ENCODE measurements around the gene ERC2. TPM values are rescaled to one million over a fixed set of nuclear protein-coding genes. Genes with fewer than 3 reads are reported as not detected.

ERC2 gene
- total RNA-seq, 2 donors from 2014 or later: 0.21 to 0.30 TPM

GRCh38 chr3:56369914-56370313, 98.4 kb downstream of the ERC2 start:
- H3K27me3 ChIP-seq: no peaks in the 10 kb centered on the region
- intact Hi-C loops (cut with DNase I): no loop called here
- H3K9ac ChIP-seq (ENCODE audit: low read depth in 2 of 2, low read length in 2 of 2): no peak overlapping the region
- no peak overlapping the region for H3K27ac ChIP-seq
- no peak for TF ChIP-seq CTCF (IDR thresholded peaks at IDR 0.05)
- H3K4me1 ChIP-seq: no peaks in the 10 kb centered on the region
- no peaks in the 10 kb centered on the region for H3K36me3 ChIP-seq
- no peak overlapping the region for H3K4me3 ChIP-seq
- H3K9me3 ChIP-seq: no peaks in the 10 kb centered on the region
- no peak for DNase-seq

- H3K4me3 ChIP-seq: no peak overlapping the region
- intact Hi-C loops (cut with DNase I): no loop called here
These were observed 99.4 kb downstream of the ERC2 start for GRCh38 chr3:56368846-56369245.

DNA sequence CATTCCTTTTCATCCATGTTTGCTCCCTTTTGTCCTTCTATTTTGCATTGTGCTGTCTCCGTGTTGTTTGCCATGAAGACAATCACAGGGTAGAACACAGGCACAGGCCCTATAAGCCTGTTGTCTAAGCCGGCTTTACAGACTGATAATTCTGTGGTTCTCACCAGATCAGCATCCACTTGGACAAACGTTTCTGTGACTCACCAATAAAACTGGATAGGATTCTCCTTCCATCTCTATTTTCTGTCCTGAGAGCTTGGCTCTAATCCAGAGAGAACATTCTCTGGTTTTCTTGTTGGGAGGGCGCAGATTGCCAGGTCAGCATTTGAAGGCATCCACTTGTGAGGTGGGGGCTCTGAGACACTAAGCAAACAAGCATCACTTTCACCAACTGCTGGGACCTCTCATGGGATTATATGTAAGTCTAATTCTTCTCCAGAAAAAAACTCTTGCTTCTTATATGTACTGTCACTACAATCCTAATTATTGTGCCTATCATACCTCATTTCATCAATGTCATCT, 101.6 kb downstream of the ERC2 start:
- H3K9me3 ChIP-seq: no peaks in the 10 kb centered on the region
- intact Hi-C loops (cut with DNase I): no loop called here
- H3K4me1 ChIP-seq: no peaks in the 10 kb centered on the region
- no peak for DNase-seq
- no peak overlapping the region for H3K27ac ChIP-seq
- no peak overlapping the region for H3K4me3 ChIP-seq
- H3K27me3 ChIP-seq: no peaks in the 10 kb centered on the region
- H3K36me3 ChIP-seq: no peaks in the 10 kb centered on the region
- TF ChIP-seq CTCF (IDR thresholded peaks at IDR 0.05): no peak
- no peak overlapping the region for H3K9ac ChIP-seq (ENCODE audit: low read depth in 2 of 2, low read length in 2 of 2)

More at GRCh38 chr3:56368846-56369245, 99.4 kb downstream of the ERC2 start:
- no peak overlapping the region for H3K27ac ChIP-seq
- no peaks in the 10 kb centered on the region for H3K27me3 ChIP-seq
- no peaks in the 10 kb centered on the region for H3K9me3 ChIP-seq
- DNase-seq: no peak
- TF ChIP-seq CTCF (IDR thresholded peaks at IDR 0.05): no peak
- no peaks in the 10 kb centered on the region for H3K4me1 ChIP-seq
- no peak overlapping the region for H3K9ac ChIP-seq (ENCODE audit: low read depth in 2 of 2, low read length in 2 of 2)
- no peaks in the 10 kb centered on the region for H3K36me3 ChIP-seq

- no peaks in the 10 kb centered on the region for H3K4me1 ChIP-seq
- intact Hi-C loops (cut with DNase I): no loop called here
- H3K9me3 ChIP-seq: no peaks in the 10 kb centered on the region
- no peaks in the 10 kb centered on the region for H3K27me3 ChIP-seq
- no peaks in the 10 kb centered on the region for H3K36me3 ChIP-seq
- no peak for TF ChIP-seq CTCF (IDR thresholded peaks at IDR 0.05)
- no peak overlapping the region for H3K4me3 ChIP-seq
- no peak overlapping the region for H3K9ac ChIP-seq (ENCODE audit: low read depth in 2 of 2, low read length in 2 of 2)
- H3K27ac ChIP-seq: no peak overlapping the region
- DNase-seq: no peak
These were observed 102.2 kb downstream of the ERC2 start for GRCh38 chr3:56365905-56366640.

- intact Hi-C loops (cut with DNase I): no loop called here
- no peak for TF ChIP-seq CTCF (IDR thresholded peaks at IDR 0.05)
- Histone ChIP-seq H3K4me3 (no peak overlapping the region), H3K9ac (ENCODE audit: low read depth in 2 of 2, low read length in 2 of 2) (no peak overlapping the region), H3K27ac (no peak overlapping the region), H3K27me3 (no peaks in the 10 kb centered on the region), H3K36me3 (no peaks in the 10 kb centered on the region), H3K4me1 (no peaks in the 10 kb centered on the region), H3K9me3 (no peaks in the 10 kb centered on the region)
- no peak for DNase-seq
These were observed 103.6 kb downstream of the ERC2 start for GRCh38 chr3:56364665-56365064.
